GM19023 (cell line): Measurements from ENCODE around the gene CYSRT1.
A peak's percentile ranks its signal among the peaks of the same experiment; 100 is the strongest.

ENCODE experiments used
- ATAC-seq: cut with Tn5 transposase; IDR thresholded peaks from one replicate; pipeline ENCODE4 v1.9.1; 2021; ENCODE audit warnings: mild to moderate bottlenecking, moderate library complexity; ENCODE audit not compliant: unreplicated experiment

CYSRT1 gene

GRCh38 chr9:137223078-137223970 is 1.6 kb upstream of the CYSRT1 start:
- peak; percentile 71 for ATAC-seq

- ATAC-seq: no peak
These were observed 841 bp downstream of the CYSRT1 start for GRCh38 chr9:137225699-137226331.

GRCh38 chr9:137226338-137227053 is 1.5 kb downstream of the CYSRT1 start:
- no peak for ATAC-seq

GRCh38 chr9:137227054-137227852 is 2.3 kb downstream of the CYSRT1 start, which contains the start of gene RNF224:
Gene RNF224, plus strand, starts transcription at chr9:137227502. Its CDS starts 834 bp downstream, at chr9:137228336.
- ATAC-seq: no peak

- no peak for ATAC-seq
These were observed 3.0 kb downstream of the CYSRT1 start for GRCh38 chr9:137227853-137228505.

GRCh38 chr9:137228506-137228967 is 3.6 kb downstream of the CYSRT1 start:
- no peak for ATAC-seq

- no peak for ATAC-seq
These were observed 4.3 kb downstream of the CYSRT1 start for GRCh38 chr9:137228968-137229896.

GRCh38 chr9:137229903-137230704 is 5.1 kb downstream of the CYSRT1 start:
- ATAC-seq: no peak

GRCh38 chr9:137230705-137231371 is 5.9 kb downstream of the CYSRT1 start, which contains the start of gene SLC34A3:
Gene SLC34A3, plus strand, starts transcription at chr9:137230901. Its CDS starts 802 bp downstream, at chr9:137231703.
- ATAC-seq: no peak

GRCh38 chr9:137231372-137232039 is 6.5 kb downstream of the CYSRT1 start:
- ATAC-seq: no peak

- no peak for ATAC-seq
These were observed 7.1 kb downstream of the CYSRT1 start for GRCh38 chr9:137232101-137232500.

- no peak for ATAC-seq
These were observed 7.5 kb downstream of the CYSRT1 start for GRCh38 chr9:137232510-137232909.

GRCh38 chr9:137233143-137233980 is 8.4 kb downstream of the CYSRT1 start:
- ATAC-seq: no peak

- no peak for ATAC-seq
These were observed 9.2 kb downstream of the CYSRT1 start for GRCh38 chr9:137234055-137234697.

- no peak for ATAC-seq
These were observed 9.9 kb downstream of the CYSRT1 start for GRCh38 chr9:137234758-137235423.
